Measurements from ENCODE around the gene KCNQ1.

Gene KCNQ1

DNA sequence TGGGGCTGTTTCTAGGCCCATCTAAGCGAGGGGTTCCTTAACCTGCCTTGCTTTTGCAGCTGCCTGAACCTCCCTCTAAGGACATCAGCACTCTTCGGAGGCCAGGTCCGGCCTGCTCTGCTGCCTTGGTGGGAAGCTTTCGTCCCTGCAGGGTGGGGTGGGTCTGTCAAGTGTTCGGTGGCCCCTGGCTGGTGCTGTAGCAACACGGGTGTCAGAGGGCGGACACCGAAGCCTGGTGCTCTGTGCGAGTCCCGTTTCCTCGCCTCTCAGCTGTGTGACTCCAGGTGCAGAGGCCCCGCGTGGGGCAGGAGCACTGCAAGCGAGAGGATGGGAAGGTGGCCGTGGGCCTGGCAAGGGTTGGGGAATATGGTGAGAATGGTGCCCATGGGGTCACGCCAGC lies 376.2 kb downstream of the KCNQ1 start:
- DNase-seq, result no peak

DNA sequence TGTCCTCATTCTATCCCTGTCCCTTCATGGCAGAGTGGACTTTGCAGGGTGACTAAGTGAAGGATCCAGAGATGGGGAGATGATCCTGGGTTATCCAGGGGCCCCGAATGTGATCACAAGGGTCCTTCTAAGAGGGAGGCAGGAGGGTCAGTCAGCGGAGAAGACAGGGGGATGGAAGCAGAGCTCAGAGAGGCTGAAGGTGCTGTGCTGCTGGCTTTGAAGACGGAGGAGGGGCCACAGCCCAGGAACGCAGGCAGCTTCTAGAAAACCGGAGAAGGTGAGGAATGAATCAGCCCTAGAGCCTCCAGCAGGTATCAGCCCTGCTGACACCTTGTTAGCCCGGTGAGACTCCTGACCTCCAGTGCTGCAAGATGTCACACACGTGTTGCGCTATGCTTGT lies 377.1 kb downstream of the KCNQ1 start:
- no peak for DNase-seq

DNA sequence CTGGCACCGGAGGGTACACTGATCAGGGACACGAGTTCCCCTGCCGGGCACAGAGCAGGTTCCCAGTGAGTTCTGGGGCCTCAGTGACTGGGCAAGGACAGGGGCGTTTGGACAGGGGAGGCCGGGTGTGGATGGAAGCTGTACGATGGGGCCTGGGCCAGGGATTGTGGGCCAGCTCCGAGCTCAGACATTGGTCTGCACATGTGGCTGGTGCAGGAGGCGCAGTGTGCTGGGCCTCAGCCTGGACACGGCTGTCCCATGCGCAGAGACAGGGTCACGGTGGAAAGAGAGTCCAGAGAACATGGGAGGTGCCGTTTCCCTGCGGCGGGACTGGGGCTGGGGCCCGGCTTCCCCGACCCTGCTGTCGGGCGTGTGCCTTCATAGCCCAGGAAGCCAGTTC lies 380.0 kb downstream of the KCNQ1 start:
- no peak for DNase-seq

DNA sequence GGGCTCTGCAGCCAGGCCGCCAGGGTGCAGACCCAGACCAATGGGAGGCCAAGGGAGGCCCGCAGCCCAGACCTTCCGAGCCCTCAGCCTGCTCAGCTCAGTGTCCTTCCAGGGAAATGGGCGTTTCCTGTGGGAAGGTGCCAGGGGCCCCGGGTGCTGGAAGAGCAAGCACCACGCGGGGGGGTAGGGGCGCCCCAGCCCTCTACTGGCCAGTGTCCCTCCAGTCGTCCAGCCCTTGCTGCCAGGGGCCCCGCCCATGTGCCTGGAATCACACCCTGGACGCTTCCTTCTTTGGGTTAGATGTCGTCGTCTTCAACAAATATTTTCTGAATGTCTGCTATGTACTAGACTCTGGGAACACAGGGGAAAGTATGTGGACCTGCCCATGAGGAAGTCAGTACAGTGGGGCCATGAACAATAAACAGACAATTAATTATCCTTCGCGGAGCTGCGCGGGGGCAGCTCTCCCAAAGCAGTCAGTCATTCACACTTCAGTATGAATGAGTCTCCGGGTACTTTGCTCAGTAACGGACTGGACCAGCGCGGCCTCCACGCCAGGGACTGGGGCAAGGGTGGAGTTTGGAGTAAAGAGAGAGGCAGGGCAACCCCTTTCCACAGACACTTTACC lies 380.6 kb downstream of the KCNQ1 start:
- DNase-seq, result no peak

DNA sequence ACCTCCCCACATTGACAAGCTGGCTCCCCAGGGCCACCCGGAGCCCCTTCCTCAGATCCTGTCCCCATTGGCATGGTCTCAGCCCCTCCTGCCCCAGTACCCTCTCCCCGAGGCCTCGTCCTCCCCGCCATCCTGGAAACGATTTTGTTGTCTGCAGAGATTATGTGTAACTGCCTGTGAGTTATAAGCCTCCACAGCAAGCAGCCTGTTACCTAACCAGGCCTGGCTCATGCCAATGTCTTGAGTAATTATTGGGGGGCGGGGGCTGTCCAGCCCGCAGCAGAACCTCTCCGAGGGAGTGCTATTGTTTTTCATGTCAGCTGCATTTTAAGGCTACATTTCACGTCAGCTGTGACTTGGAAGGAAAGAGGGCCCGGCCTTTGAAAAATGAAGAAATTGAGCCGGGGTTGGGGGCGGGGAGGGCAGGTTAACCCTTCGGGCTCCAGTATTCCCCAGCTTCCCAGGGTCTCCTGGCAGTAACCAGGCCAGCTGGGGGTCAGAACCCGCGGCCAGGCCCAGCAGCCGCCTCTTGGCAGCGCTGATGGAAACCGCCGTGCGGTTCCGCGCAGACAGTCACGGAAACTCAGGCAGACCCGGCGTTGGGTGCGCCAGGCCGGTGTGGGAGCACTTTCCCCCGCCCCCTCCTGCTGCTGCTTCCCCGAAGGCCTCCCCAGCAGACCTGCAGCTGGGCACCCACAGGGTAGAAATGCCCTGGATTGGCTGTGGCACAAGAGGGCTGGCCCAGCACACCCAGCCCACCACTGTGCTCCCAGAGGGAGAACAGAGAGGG lies 381.3 kb downstream of the KCNQ1 start:
- DNase-seq, result no peak

DNA sequence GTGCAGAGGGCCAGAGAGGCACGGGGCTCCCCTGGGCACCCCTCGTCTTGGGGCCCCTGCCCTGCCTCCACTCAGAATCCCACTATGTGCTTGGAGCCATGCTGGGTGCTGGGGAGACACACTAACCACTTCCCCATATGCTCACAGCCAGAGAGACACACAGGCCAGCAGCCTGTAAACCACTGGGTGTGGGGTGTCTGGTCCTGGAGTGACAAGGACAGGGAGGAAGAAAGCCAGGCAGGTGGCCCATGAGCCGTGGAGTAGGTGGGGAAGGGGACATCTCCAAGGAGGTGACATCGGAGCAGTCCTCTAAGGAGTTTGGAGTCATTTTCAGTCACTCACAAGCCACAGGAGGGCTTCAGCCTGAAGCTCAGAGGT lies 381.9 kb downstream of the KCNQ1 start:
- no peak for DNase-seq

DNA sequence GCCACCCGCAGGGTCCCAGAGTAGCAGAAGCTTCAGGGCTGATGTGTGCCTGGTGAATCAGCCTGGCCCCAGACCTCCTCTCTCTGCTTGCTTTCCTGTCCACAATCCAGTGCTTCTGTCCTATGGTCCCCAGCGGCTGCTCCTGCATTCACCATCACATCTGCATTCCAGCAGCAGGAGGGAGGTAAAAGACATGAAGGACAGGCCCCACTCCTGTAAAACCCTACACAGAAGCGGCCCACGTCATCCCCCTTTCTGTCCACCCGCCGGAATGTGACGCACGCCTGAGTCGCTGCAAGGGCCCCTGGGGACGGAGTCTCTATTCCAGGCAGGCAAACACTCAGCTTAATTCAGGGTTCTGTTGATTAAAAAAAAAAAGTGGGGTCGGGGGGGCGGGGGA lies 382.4 kb downstream of the KCNQ1 start:
- no peak for DNase-seq

DNA sequence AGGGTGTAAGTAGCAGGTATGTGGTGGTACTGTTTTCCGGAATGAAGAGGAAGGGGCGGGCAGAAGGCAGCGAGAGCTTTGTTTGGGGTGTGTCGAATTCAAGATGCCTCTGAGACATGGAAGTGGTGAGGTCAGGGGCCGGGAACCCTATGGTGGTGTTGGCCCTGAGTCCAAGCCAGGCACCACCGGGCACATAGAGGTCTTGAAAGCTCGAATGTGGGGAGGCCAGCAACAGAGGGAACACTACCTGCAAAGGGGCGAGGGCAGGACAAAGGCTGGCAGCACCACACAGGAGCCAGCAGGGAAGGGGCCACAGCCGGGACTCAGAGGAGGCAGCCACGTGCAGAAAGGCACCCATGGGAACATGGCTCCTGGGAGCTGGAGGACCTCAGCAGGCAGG lies 383.0 kb downstream of the KCNQ1 start:
- no peak for DNase-seq

DNA sequence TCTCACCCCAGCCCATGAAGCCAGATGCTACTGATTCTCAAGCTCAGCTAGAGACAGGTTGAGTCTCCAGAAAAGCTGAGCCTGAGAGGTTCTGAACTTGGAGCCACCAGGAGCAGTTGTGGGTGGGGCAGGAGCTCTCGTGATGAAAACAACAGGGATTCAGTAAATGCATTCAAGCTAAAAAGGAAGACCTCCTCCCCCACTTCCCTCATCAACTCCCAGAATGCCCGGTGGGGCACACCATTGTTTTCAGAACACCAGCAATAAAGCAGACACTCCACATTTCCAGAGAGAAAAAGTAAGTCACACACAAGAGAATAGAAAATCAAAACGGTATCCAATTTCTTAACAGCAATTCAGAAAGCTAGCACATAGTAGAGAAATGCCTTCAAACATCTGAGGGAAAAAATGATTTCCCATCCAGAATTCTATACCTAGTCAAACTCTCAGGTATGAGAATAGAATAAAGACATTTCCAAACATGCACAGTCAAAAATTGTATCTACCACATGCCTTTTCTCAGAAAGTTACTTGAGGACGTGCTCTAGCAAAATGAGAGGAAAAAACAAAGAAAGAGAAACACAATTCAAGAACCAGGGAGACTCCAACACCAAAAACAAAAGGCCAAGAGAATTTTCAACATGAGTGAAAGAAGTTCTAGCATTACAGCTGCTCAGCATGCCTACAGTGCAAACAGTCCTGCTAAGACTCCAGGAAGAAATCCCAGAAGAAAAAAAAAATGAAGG lies 383.9 kb downstream of the KCNQ1 start:
- DNase-seq, result no peak

DNA sequence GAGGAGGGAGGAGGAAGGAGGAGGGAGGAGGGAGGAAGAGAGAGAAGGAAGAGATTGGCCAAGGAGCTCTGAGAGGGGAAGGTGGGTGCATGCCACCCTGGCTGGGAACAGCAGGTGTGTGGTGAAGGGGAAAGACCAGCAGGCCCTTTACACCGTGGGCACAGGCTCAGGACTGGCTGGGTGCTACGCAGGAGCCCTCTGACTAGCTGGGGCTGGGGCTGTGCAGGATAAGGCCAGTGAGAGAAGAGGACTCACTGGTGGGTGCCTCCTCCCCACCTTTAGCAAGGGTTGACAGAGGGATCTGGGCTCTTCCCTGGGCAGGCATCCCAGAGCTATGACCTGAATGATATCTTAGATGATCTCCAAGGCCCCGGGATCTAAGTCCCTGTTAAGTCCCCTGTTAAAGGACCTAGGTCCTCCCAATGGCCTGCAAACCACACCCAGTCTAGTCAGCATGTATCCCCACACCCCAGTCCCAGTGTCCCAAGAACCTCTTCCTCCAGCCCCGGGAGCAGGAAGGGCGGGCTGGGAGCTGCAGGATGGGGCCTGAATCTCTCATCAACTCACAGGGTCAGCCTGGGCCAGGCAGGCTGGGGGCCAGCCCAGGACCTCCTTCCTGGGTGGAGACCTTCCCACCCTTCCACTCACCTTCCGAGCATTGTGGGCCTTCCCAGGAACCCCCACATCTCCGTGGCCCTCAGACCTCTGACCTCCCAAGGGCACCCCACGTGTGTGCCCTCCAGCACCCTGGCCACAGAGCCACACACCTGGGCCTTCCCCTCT lies 385.4 kb downstream of the KCNQ1 start:
- DNase-seq, result no peak

DNA sequence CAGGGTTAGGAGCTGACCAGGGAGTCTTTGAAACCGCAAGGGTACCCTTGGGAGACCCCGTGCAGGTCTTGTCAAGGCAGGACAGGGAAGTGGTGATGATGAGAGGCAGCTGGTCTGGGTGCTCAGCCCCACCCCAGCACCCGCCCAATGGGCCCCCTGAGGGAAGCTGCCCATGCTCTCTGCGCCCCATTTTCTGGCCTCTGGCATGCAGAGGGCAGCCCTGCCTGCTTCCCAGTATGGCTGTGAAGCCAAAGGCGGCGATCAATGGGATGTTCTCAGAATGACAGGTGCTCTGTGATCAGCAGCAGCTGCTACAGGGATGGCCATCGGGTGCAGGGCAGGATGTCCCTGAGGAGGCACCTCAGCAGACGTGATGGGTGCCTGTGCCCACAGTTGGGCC lies 386.1 kb downstream of the KCNQ1 start:
- no peak for DNase-seq

DNA sequence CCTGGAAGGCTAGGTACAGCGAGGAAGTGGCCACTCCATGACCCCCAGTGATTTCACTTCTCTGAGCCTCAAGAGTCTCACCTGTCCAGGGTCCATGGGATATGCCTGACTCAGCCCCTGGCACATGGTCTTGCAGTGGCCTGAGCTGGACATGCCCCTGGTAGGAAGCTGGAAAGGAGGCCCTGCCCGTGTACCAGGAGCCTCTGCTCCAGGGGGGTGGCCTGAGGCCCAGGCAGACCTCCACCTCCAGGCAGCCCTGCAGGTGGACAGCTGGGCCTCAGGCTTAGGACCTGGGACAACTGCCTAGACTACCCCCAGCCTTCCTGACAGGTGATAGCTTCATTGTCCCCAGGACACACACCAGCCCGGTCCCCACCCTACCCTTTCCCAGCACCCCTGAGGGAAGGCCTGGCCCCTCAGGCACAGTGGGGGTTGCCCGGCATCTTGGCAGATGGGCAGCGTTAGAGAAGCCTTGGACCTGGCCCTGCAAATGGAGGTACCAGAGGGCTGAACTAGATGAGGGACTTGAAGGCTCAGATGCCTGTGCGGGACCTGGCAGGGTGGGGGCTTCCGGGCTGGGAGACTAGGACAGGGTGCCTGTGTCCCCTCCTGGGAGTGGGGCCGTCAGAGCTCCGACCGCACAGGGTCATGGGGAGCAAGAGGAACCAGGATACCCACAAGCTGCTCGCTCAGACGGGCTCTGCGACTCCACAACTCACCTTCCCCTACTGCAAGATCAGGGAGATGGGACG lies 387.1 kb downstream of the KCNQ1 start:
- DNase-seq, result no peak

DNA sequence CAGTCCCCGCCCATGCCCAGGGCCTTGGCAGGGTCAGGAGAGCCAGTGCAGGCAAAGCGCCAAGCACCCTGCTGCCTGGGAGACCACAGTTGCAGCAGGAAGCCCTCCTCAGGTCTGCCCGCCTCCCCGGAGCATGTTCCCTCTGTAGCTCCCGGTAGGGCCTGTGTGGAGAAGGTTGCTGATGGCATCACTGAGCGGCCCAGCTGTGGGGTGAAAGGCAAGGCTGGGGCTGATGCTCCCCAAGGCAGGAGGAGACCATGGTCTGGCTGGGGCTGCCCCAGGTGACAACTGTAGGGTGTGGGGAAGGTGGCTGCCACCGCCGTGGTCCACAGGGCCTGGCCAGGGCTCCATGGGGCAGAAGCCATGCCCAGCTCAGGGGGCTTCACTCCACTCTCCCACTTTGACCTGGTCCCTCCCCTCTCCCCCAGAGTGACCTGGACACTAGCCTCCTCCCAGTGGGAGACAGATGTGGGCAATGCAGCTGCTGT lies 387.8 kb downstream of the KCNQ1 start:
- no peak for DNase-seq

DNA sequence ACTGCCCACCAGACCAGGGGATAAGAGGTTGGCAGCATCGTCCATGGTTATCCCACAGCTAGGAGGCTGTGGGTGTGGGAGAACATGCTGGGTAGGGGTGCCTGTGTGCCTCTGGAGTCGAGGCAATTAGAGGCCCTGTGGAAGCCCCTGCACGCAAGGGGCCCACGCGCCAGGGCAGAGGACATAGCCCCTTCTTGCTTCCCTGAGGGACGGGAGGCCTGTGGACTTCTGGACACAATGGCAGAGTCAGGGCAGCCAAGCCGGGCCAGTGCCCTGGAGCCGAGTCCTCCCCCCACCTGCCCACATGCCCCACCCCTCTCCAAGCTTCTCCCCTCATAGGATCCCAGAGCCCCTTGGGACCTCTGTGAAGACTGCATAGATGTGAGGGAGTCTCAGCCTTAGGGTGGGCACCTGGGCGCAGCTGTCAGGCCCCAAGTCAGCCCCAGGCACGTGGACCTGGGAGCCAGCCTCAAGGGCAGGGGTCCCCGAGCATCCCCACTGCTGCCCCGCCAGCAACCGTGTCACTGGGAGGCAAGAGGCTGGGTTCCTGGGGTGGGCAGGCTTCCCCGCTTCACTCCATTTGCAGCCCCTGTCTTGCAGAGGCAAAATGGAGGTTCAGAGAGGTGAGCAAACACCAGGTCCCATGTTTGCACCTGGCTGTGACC lies 388.4 kb downstream of the KCNQ1 start:
- DNase-seq, result no peak

DNA sequence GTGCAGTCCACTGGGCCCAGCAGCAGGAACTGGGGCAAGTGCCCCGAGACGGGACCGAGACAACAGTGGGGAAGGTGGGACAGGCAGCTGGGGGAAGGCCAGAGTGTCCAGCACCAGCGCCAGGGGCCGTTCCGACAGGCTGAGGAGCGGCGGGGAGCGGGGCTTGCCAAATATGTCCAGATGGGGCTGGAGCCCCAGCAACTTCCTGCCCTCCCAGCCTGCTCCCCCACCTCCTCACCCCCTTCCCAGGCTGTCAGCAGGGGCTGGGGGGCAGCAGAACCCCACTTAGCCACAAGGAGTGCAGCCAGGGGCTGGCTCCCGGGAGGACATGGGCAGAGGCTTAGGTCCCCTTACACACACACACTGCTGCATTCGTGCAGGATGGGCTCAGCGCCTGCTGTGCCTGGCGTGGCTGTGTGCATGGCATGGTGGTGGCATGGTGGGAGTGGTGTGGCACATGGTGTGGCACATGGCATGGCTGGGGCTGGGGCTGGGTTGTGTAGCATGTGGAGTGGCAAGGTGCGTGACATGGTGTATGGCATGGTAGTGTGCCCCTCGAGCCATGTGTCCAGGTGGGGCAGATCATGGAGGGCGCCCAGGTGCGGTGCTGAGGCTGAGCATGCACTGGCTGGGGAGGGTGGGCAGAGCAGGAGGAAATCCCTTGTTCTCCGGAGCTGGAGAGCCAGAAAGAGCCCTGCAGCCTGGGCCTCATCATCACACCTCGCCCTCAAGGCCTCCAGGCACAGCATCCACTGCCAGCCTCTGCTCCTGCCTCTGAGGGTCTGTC lies 389.1 kb downstream of the KCNQ1 start:
- DNase-seq, result no peak

DNA sequence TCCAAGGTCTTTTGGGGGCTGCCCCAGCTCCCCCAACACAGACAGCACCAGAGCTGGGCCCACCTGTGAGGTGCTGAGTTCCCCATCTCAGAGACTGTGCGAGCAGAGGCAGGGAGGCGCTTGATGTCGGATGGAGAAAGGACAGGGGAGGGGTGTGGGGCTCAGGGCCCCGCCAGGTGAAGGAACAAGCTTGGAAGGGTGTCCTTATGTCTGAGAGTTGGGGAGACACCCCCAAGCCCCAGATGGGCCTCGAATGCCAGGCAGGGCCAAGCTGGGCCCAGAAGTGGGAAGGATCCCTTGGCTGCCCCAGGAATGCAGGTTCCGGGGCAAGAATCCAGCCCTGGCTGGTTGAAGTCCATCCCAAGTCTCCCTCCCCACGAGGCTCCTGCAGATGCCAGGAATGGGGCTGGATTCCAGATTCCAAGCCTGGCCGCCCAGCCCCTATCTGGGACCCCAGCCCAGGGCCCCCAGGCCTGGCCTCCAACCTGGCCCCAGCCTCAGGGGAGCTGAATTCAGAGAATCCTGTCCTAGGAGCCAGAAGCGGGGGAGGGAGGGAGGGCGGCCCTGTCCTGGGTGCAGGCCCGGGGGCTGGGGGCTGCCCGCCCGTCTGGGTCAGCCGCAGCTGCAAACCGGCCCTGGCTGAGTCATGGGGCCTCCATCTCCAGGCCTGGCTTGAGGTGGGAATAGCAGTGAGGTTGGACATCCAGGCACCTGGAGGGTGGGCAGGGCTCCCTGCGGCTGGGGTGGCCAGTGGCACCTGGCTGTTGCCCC lies 389.9 kb downstream of the KCNQ1 start:
- DNase-seq, result no peak

DNA sequence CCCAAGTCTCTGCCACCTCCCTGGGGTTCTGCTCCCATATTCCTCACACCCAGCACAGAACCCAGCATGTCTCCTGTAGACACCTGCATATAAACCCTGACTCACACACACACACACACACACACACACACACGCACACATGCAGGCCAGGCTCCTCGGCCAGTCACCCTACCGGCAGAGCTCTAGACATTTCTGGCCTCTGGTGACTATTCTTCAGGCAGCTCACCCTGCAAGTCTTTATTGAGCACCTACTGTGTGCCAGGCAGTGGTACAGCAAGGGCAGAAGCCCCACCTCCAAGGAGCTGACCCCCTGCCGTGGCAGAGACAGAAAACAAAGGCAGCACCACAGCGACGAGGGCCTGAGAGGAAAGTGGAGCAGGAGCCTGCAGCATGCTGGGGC lies 390.5 kb downstream of the KCNQ1 start:
- no peak for DNase-seq

DNA sequence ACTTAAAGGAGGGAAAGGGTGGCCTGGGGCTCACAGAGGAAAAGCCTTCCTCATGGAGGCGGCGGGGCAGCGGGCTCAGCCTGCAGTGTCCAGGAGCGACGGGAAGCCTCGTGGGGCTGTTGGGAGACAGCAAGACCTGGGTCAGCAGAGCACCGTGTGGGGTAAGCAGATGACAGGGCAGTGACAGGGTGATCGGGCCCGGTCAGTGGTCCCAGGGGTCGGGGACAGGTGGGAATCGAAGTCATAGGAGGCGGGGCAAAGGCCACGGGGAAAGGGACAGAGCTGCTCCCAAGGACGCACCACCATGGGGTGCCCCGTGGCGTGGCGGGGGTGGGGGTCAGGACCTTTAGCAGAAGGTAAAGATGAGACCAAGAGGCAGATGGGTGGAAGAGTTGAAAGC lies 390.9 kb downstream of the KCNQ1 start:
- DNase-seq, result no peak

DNA sequence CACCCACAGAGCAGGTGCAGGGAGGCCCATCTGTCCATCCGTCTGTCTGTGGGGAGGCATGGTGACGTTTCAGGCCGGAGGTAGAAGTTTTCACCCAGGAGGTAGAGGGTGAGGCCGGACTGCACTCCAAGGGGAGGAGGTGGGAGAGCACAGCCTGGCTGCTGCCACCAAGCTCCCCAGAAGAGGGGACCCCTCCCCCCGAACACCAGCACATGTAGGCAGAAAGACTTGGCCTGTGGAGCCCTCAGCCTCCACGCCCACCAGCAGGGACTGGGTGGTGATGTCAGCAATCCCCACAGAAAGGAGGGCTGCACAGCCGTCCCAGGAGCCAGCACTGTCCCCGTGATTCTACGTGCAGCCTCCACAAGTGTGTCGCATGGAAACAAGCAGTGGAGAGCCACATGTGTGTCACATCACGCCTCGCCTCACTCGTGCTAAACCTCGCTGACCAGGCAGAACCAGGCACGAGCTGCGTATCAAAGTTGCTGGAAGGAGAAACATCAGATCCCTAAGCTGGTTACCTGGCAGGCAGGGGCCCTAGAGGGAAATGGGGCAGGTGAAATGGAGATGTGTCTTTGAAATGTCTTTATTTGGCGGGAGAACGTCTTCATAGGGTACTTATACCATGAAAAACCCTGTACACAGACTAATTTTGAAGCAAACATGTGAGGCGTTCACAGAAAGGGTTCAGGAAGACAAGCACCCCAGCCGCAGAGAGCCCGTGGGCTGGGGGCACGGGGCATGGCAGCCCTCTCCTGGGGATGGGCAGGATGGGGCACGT lies 391.7 kb downstream of the KCNQ1 start:
- DNase-seq, result no peak

Measured in stimulated activated CD4-positive, alpha-beta T cell treated with anti-CD3 and anti-CD28 coated beads, Interleukin-15, amount 100 ng/mL, for 24 hours (primary cell).